Stimulated activated CD4-positive, alpha-beta T cell treated with anti-CD3 and anti-CD28 coated beads, TNF-alpha, amount 100 ng/mL, for 24 hours (primary cell): ENCODE results near the gene GLCCI1.
"Not testable (repeated sequence)": the region's sequence is repeated elsewhere in the genome, so short reads cannot be mapped to it uniquely, and the experiment has no call there.

Source experiments
- DNase-seq, 3 experiments: peaks; one replicate each; pipeline ENCODE4 v3.0.0-alpha.2; 2020; ENCODE audit warnings: low read depth in 3 of 3

GLCCI1 gene

DNA sequence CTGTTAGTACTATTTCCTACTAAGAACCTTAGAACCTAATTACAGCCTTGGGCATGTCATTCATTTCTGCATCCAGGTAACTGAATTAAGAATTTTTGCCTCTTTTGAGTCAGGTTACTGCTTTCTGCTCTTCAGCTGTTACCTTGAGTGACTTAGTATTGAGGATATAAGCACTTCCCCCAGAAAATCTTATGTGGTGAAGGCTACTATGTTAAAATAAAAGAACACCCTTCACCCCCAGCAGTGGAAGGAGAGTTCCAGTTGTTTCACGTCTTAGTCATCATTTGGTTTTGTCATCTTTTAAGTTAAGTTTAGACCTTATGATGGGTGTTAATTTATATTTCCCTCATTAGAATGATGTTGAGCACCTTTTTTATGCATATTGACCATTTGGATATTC lies 82.8 kb downstream of the GLCCI1 start:
- DNase-seq: no peak

DNA sequence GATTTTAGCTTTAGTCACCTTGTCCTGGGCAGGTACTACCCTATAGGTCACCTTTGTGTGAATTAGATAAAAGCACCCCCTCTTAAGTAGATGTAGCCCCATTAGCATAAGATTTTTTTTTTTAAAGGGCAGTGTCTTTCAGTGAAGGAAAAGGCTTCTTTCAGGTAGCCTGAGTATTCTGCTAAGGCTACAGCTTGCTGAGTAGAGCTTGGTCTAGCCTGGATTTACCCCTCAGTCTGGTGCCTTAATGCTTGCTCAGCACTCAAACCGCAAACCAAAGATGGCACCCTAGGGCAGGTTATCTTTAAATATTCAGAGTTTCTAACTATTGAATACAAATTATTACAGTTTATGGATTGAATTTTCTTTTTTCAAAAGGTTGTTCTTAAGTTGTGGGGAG lies 83.4 kb downstream of the GLCCI1 start:
- DNase-seq: no peak

DNA sequence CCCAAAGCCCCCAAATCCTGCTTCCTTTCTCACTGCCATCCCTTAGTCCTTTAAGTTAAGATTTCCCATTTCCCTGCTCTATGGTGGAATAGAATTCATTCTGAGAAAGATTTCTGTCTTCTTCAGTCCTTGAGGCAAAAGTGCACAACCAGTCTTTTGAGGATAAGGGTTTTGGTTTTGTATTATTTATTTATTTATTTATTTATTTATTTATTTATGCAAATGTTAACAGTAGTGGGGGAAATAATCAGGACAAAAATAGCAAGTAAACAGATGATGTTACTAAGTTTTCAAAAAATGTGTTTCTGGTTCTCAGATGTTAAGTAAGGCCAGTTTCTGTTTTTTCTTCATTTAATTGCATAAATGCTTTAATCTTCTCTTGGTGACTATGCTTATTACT lies 84.2 kb downstream of the GLCCI1 start:
- no peak for DNase-seq

DNA sequence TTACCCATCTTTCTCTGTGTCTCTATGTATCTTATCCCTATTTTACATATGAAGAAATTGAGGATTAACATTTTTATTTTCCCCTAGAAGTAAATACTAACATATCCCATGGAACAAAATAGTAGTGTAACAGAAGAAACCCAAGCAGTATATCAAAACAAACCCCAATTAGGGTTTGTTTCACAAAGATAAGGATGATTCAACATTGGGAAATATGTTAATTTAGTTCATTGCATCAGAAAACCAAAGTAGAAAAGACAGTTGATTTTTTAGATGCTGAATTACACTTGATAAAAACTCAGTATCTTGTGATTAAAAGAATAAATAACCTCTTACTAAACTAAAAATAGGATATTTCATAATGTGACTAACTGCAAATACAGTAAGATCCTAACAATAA lies 87.8 kb downstream of the GLCCI1 start:
- no peak for DNase-seq

DNA sequence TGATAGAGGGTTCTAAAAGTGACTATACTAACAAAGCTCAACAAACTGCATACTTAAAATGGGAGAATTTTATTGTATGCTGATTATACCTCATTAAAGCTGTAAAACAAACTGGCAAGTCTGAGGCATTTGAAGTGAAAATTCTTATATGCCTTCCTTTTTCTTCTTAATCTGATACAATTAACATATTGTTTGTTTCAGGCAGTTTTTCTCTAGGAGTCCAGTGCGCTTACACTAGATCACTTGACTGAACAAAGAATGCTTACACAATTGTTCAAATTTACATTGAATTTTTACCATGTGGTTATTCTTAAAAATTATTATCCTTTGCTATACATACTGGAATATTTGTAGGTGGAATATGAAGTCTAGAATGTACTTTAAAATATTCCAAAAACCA lies 89.0 kb downstream of the GLCCI1 start:
- DNase-seq: no peak

DNA sequence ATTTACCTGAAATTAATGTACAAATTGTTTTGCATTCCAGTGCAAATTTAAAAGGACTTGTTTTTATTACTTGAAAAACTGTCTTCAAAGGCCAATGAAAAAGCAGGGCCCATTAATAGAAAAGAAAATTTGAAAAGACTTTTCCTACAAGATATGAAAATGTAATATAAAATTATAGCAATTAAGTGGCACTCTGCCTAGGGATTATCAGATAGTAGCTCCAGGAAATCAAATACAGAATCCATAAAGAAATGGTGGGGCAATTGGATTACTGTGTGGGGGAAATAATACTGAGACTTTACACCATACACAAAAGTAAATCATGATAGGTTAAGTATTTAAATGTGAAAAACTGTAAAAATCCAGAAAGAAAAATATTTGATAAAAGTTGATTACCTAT lies 89.7 kb downstream of the GLCCI1 start:
- no peak for DNase-seq

DNA sequence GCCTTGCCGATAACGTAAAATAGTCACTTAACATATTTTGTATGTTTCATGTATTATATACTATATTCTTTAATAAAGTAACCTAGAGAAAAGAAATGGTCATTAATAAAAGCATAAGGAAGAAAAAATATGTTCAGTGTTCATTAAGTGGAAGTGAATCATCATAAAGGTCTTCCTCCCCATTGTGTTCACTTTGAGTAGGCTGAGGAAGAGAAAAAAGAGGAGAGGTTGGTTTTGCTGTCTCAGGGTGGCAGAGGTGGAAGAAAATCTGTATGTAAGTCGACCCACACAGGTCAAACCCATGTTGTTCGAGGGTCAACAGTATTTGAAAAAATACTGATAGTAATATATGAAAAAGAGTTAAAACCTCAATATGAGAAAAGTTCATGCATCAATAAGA lies 90.3 kb downstream of the GLCCI1 start:
- no peak for DNase-seq

DNA sequence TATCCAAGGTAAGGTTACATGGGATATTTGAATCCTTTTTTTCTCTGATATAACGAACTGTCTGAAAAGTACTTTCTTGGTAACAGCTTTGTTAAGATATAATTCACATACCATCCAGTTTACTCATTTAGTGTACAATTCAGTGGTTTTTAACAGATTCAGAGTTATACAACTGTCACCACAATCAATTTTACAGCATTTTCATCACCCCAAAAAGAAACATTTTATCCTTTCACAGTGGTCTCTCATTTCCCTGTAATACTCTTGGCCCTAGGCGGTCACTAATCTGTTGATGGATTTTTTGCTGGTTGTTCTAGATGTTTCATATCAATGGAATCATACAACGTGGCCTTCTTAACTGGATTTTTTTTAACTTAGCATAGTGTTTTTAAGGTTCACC lies 91.6 kb downstream of the GLCCI1 start:
- DNase-seq: no peak

DNA sequence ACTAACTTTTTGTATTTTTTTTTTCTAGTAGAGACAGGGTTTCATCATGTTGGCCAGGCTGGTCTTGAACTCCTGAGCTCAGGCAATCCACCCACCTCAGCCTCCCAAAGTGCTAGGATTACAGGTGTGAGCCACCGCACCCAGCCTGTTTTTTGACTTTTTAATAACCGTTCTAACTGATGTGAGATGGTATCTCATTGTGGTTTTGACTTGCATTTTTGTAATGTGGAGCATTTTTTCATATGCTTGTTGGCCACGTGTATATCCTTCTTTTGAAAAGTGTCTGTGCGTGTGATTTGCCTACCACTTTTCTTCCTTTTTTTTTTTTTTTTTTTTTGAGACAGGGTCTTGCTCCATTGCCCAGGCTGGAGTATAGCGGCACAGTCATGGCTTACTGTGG lies 94.7 kb downstream of the GLCCI1 start:
- not testable (repeated sequence) for DNase-seq

DNA sequence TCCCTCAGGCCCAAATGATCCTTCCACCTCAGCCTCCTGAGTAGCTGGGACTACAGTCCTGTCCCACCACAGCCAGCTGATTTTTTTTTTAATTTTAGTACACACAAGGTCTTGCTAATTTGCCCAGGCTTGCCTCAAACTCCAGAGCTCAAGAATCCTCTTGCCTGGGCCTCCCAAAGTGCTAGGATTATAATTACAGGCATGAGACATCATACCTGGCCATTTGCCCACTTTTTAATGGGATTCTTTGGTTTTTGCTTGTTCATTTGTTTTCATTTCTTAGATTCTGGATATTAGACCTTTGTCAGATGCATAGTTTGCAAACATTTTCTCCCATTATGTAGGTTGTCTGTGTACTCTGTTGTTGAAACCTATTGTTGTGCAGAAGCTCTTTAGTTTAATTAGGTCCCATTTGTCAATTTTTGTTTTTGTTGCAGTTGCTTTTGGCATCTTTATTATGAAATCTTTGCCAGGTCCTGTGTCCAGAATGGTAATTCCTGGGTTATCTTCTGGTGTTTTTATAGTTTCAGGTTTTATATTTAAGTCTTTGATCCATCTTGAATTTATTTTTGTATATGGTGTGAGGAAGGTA lies 95.2 kb downstream of the GLCCI1 start:
- no peak for DNase-seq

DNA sequence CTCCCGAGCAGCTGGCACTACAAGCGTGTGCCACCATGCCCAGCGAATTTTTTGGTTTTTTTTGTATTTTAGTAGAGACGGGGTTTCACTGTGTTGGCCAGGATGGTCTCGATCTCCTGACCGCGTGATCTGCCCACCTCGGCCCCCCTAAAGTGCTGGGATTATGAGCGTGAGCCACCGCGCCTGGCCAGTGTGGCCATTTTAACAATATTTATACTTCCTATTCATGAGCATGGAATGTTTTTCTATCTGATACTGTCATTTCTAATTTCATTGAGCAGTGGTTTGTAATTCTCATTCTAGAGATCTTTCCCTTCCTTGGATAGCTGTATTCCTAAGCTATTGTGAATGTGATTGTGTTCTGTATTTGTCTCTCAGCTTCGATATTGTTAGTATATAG lies 96.2 kb downstream of the GLCCI1 start:
- no peak for DNase-seq

DNA sequence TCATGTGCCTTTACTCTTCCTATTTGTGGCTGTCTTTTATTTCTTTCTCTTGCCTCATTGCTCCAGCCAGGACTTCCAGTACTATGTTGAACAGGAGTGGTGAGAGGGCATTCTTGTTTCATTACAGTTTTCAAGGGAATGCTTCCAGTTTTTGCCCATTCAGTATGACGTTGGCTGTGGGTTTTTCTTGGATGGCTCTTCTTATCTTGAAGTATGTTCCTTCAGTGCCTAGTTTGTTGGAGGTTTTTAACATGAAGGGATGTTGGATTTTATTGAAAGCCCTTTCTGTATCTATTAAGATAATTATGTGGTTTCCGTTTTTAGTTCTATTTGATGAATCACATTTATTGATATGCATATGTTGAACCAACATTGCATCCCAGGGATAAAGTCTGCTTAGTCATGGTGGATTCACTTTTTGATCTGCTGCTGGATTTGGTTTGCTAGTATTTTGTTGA lies 96.8 kb downstream of the GLCCI1 start:
- no peak for DNase-seq

DNA sequence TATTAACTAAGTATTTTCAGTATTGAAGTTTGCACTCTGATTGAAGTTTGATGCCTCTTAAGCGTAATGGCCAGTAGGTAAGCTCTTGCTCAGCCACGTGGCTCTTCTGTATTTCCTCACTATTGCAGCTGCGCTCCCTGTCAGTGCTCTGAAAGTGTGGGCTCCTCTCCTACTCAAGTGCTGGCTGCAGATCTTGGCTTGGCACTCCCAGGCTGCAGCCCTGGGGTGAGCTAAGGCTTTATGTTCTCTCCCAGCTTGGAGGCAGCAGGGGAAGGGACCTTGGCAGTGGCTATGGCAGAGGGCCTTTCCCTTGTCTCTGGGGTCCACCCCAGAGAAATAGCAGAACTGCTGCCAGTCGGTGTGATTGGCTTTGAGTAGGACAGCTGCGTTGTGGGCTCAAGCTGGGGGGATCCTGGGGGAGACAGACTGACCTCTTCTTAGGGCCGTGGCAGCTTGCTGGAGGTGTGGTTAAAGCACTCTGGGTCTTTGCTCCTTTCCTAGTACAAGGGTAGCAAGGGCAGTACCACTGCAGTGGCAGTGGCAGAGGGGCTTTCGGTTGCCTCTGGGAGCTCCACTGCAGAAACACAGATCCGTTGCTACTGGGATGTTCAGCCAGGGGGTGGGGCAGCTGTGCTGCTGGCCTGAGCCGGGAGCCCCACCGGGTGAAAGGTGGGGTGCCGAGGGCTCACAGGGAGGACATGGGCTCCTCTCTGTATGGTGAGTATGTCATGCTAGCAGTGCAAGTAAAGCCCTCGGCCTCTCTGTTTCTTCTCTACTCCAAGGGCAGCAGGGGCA lies 100.5 kb downstream of the GLCCI1 start:
- no peak for DNase-seq

DNA sequence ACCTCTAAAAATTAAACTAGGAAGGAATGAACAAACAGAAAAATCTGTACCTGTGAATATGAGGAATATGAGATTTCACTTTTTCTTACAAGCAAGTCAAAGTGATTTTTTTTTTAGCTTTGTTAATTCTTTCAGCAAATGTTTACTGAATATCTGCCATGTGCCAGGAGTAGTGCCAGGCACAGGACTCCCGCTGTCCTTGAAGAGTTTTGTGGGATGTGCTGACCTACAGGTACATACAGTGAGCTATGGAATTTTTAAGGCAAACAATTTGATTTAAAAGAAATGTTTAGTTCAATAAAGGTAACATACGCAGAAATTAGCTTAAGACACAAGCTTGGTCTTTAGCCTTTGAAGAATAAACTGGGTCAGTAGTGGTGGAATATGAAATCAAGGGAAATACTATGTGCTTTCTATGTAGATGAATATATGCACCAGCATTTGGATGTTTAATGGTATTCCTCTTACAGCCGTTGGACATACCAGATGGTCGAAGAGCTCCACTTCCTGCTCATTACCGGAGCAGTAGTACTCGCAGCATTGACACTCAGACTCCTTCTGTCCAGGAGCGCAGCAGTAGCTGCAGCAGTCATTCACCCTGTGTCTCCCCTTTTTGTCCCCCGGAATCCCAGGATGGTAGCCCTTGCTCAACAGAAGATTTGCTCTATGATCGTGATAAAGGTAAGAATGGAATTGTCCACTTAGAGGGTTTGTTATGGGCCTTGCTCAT lies 102.0 kb downstream of the GLCCI1 start:
- DNase-seq: no peak

DNA sequence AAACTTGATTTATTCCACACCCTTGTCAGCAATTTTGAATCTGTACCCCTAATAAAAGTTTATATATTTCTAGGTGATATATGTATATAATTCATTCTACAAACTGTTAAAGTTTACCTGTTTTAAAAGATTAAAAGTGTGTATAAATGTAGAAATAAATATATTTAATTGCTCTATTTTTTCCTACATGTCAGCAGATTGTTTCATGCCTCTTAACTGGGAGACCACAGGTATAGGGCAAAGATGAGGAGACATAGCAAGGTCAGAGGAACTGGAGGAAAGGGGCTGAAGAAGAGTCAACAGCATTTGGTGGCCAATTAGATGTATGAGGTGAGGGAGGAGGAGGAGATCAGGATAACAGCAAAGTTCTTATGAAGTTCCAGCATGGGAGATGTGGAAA lies 109.8 kb downstream of the GLCCI1 start:
- no peak for DNase-seq

DNA sequence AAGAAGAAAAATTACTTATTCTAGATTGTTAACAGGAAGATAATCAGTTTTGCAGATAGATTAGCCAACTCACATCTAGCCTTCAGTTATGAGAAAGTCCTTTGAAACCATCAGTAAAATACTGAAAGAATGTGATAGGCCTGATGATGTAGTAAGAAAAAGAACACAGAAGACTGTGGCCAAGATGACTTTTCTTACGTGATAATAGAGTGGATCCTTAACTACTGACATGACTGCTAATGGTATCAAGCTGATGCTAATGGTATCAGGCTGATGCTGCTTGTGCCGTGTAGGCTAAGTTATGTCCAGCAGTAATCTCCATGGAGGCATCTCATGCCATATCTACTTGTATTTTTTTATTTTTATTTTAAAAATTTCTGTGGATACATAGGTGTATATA lies 114.2 kb downstream of the GLCCI1 start:
- DNase-seq: no peak

DNA sequence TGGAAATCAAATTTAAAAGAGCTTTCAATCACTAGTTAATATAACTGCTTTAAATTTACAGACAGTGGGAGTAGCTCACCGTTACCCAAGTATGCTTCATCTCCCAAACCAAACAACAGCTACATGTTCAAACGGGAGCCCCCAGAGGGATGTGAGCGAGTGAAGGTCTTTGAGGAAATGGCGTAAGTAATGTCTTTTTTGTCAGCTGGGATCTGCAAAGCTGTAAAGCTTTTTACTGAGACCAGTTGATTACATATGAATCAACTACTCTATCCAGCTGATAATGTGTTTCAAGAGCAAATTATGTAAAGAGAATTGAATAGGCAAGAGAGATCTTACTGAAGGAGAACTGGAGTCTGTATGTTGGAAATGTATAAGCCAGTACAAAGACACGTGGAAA lies 116.2 kb downstream of the GLCCI1 start:
- DNase-seq: no peak

DNA sequence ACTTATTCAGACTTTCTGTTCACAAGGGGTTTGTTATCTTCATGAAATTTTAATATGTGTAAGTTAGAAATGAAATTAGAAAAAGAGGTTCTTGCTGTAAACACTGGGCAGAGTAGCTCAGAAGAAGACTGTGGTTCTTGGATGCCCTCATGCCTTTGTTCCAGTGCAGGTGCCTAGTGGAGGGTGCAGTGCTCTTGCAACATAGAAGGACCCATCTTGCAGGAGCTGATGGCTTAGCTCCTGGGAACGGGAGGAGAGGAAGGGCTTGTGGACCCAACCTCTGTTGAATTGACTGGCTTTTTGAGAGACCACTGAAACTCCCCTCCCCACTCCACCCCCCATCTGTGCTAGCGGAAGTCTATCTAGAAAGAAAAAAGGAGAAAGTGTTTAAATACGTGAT lies 116.8 kb downstream of the GLCCI1 start:
- no peak for DNase-seq

DNA sequence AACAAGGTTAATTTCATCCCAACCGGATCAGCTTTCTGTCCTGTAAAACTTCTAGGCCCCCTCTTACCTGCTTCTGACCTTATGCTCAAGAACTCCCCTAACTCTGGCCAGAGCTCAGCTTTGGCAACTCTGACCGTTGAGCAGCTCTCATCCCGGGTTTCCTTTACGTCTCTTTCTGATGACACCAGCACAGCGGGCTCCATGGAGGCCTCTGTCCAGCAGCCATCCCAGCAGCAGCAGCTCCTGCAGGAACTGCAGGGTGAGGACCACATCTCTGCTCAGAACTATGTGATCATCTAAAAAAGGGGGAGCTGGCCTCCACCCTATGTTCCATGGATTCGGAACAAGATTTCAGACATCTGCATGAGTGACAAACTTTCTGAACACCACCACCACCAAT lies 117.6 kb downstream of the GLCCI1 start:
- no peak for DNase-seq

DNA sequence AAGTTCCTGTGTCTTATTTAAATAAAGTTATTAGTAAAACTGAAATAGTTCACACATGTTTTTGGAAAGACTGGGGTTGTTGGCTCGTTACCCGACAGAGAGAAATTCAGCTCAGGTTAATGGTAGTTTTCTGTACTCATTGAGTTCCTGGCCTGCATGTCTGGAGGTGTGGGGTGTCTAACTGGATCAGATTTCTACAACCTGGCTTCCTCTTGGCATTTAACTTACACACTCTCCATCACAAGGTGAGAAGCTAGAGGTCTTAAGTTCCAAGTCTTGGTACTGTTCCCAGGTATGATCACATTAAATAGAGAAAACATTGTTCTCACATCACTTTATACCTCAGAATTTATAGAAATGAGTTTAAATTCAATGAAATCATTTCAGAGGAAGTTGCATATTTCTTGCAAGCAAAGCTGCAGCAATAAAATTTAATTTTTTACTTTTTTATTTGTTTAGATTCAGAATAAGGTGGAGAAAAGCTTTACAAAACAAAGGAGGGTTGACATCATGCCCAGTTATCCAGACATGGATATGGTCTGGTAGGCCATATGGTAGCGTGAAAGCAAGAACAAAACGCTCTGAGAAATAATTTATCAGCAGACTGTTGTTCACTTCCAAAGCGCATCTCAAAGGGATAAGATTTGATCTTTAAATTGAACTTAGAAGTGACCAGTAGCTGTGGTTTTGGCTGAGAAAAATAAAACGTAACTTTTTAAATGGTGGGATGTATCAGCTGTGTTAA lies 120.6 kb downstream of the GLCCI1 start:
- no peak for DNase-seq

DNA sequence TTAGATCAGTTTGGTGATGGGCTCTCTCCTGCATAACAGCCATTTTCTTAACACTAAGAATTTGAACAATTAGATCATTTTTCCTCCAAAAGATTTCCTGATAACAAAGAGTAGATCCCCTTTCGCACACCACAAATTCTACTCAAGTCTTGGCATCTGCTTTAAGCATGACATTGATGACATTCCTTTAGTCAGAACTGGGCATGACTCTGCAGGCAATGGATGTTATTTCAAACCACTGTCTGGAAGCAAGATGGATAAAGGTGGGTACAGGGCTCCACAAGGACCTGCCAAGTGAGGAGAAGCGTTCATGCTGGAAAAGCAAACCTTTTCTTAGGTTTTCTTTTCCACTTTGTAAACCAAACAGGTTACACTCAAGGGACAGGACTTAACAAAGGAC lies 123.5 kb downstream of the GLCCI1 start:
- DNase-seq: no peak
